ENCODE data around the gene ANK3. TPM values are rescaled to one million over a fixed set of nuclear protein-coding genes. Genes with fewer than 3 reads are reported as not detected.

Gene ANK3
- total and polyA plus RNA-seq, 2 experiments from 2014 or later, result 46.5 to 85.2 TPM

GRCh38 chr10:60170250-60170649 lies 219.4 kb downstream of the ANK3 start:
- no peak overlapping the region for H2AFZ ChIP-seq
- H3K27ac Mint-ChIP-seq, result no peak overlapping the region
- no peaks in the 10 kb centered on the region for H3K36me3 Mint-ChIP-seq (ENCODE audit: low read depth)
- no peaks in the 10 kb centered on the region for H3K36me3 ChIP-seq (ENCODE audit: insufficient read depth)
- H4K20me1 ChIP-seq (replicated peaks; ENCODE audit: insufficient read depth), result no peaks in the 10 kb centered on the region
- ATAC-seq, result no peak
- H3K4me2 ChIP-seq, result no peak overlapping the region
- no peaks in the 10 kb centered on the region for H3K79me2 ChIP-seq (replicated peaks; ENCODE audit: insufficient read depth)
- H3K4me3 Mint-ChIP-seq, result no peak overlapping the region
- no peak overlapping the region for H3K27ac ChIP-seq (ENCODE audit: low read depth)
- H3K27me3 Mint-ChIP-seq (ENCODE audit: insufficient read depth, low read depth, poor library complexity), result no peaks in the 10 kb centered on the region
- no peaks in the 10 kb centered on the region for H3K27me3 ChIP-seq (ENCODE audit: insufficient read depth)
- no peak for TF ChIP-seq EZH2 (IDR thresholded peaks at IDR 0.05; ENCODE audit: low read depth, unreplicated experiment)
- no peak for TF ChIP-seq POLR2AphosphoS5 (IDR thresholded peaks at IDR 0.05; ENCODE audit: low read depth)
- TF ChIP-seq ETS1 (IDR thresholded peaks at IDR 0.05), result no peak
- TF ChIP-seq ZNF462 (CRISPR knock-in tag; IDR thresholded peaks at IDR 0.05), result no peak
- no peak for TF ChIP-seq CREB1 (CRISPR knock-in tag; IDR thresholded peaks at IDR 0.05; ENCODE audit: low read depth)
- no peak for TF ChIP-seq JUNB (IDR thresholded peaks at IDR 0.05; ENCODE audit: unreplicated experiment)
- no peak for TF ChIP-seq NANOG (IDR thresholded peaks at IDR 0.05; ENCODE audit: borderline replicate concordance)
- TF ChIP-seq REST (IDR thresholded peaks at IDR 0.05; ENCODE audit: unreplicated experiment), result no peak
- TF ChIP-seq CTCF (conservative IDR thresholded peaks at IDR 0.05; ENCODE audit: low read depth in 2 of 2), result no peak
- TF ChIP-seq STAT1 (IDR thresholded peaks at IDR 0.05; ENCODE audit: unreplicated experiment), result no peak
- no peak for TF ChIP-seq EZH2phosphoT487 (IDR thresholded peaks at IDR 0.05; ENCODE audit: unreplicated experiment)
- TF ChIP-seq ZNF114 (CRISPR knock-in tag; IDR thresholded peaks at IDR 0.05), result no peak
- TF ChIP-seq ZNF331 (CRISPR knock-in tag; IDR thresholded peaks at IDR 0.05; ENCODE audit: low read depth), result no peak
- peaks cover 6% of the 10 kb centered on the region for H3K4me1 Mint-ChIP-seq
- no peak for DNase-seq (ENCODE audit: low spot score)
- H3K9me2 ChIP-seq (ENCODE audit: insufficient read depth), result no peaks in the 10 kb centered on the region
- H3F3A ChIP-seq (replicated peaks; ENCODE audit: low read depth), result no peaks in the 10 kb centered on the region
- H3K9me3 Mint-ChIP-seq, result no peaks in the 10 kb centered on the region
- H3K4me3 ChIP-seq, result no peak overlapping the region
- H3K4me1 ChIP-seq (ENCODE audit: insufficient read depth), result no peaks in the 10 kb centered on the region

Data from GM23338 (cell line).